Neural progenitor cell (in vitro differentiated cells): ENCODE data around the gene UNC5A. TPM values are rescaled to one million over a fixed set of nuclear protein-coding genes. Genes with fewer than 3 reads are reported as not detected.

Experiments
- DNase-seq: peaks from one replicate; pipeline ENCODE4 v3.0.0-alpha.2; 2016; ENCODE audit warnings: low spot score
- H2AFZ ChIP-seq: fragments of 200-600 bp; sonication (generic); replicated peaks from 2 replicates; pipeline ENCODE4 v1.6.1; 2016; ENCODE audit warnings: antibody characterized with exemption
- H3F3A ChIP-seq: fragments of 200-600 bp; sonication (generic); 2 replicates; pipeline ENCODE4 v1.6.1; 2016; ENCODE audit warnings: antibody characterized with exemption, low read depth
- H3K27ac ChIP-seq: fragments of 200-600 bp; sonication (generic); 2 replicates; pipeline ENCODE4 v1.5.1; 2016; ENCODE audit warnings: mild to moderate bottlenecking
- H3K27me3 ChIP-seq: fragments of 200-600 bp; sonication (generic); 2 replicates; pipeline ENCODE4 v1.6.1; 2016; ENCODE audit warnings: mild to moderate bottlenecking, moderate library complexity
- H3K36me3 ChIP-seq: fragments of 200-600 bp; sonication (generic); 2 replicates; pipeline ENCODE4 v1.5.1; 2016
- H3K4me1 ChIP-seq: fragments of 200-600 bp; sonication (generic); 2 replicates; pipeline ENCODE4 v1.6.1; 2016; ENCODE audit warnings: mixed run types
- H3K4me2 ChIP-seq: fragments of 200-600 bp; sonication (generic); 2 replicates; pipeline ENCODE4 v1.6.1; 2016
- H3K4me3 ChIP-seq: fragments of 200-600 bp; sonication (generic); 2 replicates; pipeline ENCODE4 v1.5.1; 2016
- H3K79me2 ChIP-seq: fragments of 200-600 bp; sonication (generic); 2 replicates; pipeline ENCODE4 v1.6.1; 2016; ENCODE audit warnings: low read depth
- H3K9ac ChIP-seq: fragments of 200-600 bp; sonication (generic); 2 replicates; pipeline ENCODE4 v1.6.1; 2016
- H3K9me3 ChIP-seq: fragments of 200-600 bp; sonication (generic); 2 replicates; pipeline ENCODE4 v1.5.1; 2016; ENCODE audit warnings: low read depth
- H4K20me1 ChIP-seq: fragments of 200-600 bp; sonication (generic); 2 replicates; pipeline ENCODE4 v1.6.1; 2016; ENCODE audit warnings: low read depth
- H3K27ac Mint-ChIP-seq: 3 replicates; pipeline ENCODE4 v1.8.0; 2021; ENCODE audit warnings: mixed read lengths
- H3K27me3 Mint-ChIP-seq: 2 replicates; pipeline ENCODE4 v1.8.0; 2022; ENCODE audit warnings: low read depth, mild to moderate bottlenecking, inconsistent platforms, moderate library complexity, mixed read lengths; ENCODE audit not compliant: insufficient read depth
- H3K36me3 Mint-ChIP-seq: 3 replicates; pipeline ENCODE4 v1.8.0; 2021; ENCODE audit warnings: mixed read lengths
- H3K4me1 Mint-ChIP-seq: 3 replicates; pipeline ENCODE4 v1.8.0; 2021; ENCODE audit warnings: mixed read lengths
- H3K4me3 Mint-ChIP-seq: 3 replicates; pipeline ENCODE4 v1.8.0; 2021; ENCODE audit warnings: mild to moderate bottlenecking, moderate library complexity, mixed read lengths
- H3K9me3 Mint-ChIP-seq: 3 replicates; pipeline ENCODE4 v1.8.0; 2020; ENCODE audit warnings: mixed read lengths
- EZH2 ChIP-seq: fragments of 200-600 bp; sonication (generic); IDR thresholded peaks from 2 replicates; pipeline ENCODE4 v1.6.1; 2017; ENCODE audit warnings: antibody characterized with exemption, mild to moderate bottlenecking, moderate library complexity
- EZH2phosphoT487 ChIP-seq: fragments of 200-600 bp; sonication (generic); IDR thresholded peaks from 2 replicates; pipeline ENCODE4 v1.6.1; 2017; ENCODE audit warnings: antibody characterized with exemption
- total RNA-seq: library from RNA; depleted of rRNA; stranded (reverse); fragments of >200 nt; gene quantifications from 2 replicates; pipeline ENCODE4 v1.2.3, GENCODE V29; 2015; ENCODE audit warnings: low replicate concordance
- TF ChIP-seq, protein P1 (sequence below): fragments of 200-600 bp; sonication (generic); IDR thresholded peaks from 2 replicates; pipeline ENCODE4 v1.5.1; 2017; ENCODE audit warnings: antibody characterized with exemption, mild to moderate bottlenecking

Gene UNC5A
- total RNA-seq, 1 donor from 2014 or later, result 1.2 TPM

DNA sequence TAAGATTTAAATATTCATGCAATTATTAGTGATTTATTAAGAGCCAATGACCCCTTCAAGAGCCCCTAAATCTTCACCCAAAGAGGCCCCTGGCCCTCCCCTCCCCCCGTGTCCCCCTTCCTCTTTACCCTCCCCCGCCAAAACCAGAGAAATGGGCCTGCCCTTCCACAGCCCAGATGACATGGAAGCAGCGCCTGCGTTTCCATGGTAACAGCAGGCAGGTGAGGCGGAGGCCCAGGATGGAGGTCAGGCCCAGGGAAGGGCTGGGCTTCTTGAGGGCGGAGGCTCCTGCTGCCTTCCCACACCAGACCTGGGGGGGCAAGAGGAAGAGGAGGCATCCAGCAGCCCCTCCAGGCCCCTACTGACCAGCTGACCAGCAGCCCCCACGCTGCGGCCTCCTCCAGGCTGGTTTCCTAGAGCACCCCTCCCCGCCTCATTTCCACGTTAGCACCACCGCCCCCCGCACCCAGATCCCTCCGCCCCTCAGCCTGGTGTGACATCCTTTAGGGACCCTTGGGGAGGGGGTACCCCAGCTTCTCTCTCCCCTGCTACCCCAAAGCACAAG lies 37.4 kb downstream of the UNC5A start:
- no peaks in the 10 kb centered on the region for H3K79me2 ChIP-seq
- no peaks in the 10 kb centered on the region for H3K36me3 Mint-ChIP-seq
- H3F3A ChIP-seq, result no peaks in the 10 kb centered on the region
- TF ChIP-seq, protein P1, sequence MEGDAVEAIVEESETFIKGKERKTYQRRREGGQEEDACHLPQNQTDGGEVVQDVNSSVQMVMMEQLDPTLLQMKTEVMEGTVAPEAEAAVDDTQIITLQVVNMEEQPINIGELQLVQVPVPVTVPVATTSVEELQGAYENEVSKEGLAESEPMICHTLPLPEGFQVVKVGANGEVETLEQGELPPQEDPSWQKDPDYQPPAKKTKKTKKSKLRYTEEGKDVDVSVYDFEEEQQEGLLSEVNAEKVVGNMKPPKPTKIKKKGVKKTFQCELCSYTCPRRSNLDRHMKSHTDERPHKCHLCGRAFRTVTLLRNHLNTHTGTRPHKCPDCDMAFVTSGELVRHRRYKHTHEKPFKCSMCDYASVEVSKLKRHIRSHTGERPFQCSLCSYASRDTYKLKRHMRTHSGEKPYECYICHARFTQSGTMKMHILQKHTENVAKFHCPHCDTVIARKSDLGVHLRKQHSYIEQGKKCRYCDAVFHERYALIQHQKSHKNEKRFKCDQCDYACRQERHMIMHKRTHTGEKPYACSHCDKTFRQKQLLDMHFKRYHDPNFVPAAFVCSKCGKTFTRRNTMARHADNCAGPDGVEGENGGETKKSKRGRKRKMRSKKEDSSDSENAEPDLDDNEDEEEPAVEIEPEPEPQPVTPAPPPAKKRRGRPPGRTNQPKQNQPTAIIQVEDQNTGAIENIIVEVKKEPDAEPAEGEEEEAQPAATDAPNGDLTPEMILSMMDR, result no peak
- TF ChIP-seq EZH2 (no peak), EZH2phosphoT487 (no peak)
- H3K4me3 ChIP-seq, result no peak overlapping the region
- peaks cover 16% of the 10 kb centered on the region for H3K27me3 Mint-ChIP-seq
- H3K4me1 ChIP-seq, result peaks cover 23% of the 10 kb centered on the region
- no peak overlapping the region for H3K27ac ChIP-seq
- H3K27ac Mint-ChIP-seq, result peak overlapping the region; percentile 46
- H3K4me2 ChIP-seq, result no peak overlapping the region
- no peak for DNase-seq
- no peak overlapping the region for H2AFZ ChIP-seq
- H3K27me3 ChIP-seq, result no peaks in the 10 kb centered on the region
- no peaks in the 10 kb centered on the region for H3K9me3 Mint-ChIP-seq
- H3K9me3 ChIP-seq, result no peaks in the 10 kb centered on the region
- no peak overlapping the region for H3K4me3 Mint-ChIP-seq
- H4K20me1 ChIP-seq, result no peaks in the 10 kb centered on the region
- H3K36me3 ChIP-seq, result no peaks in the 10 kb centered on the region
- no peak overlapping the region for H3K9ac ChIP-seq
- H3K4me1 Mint-ChIP-seq, result peaks cover 22% of the 10 kb centered on the region

DNA sequence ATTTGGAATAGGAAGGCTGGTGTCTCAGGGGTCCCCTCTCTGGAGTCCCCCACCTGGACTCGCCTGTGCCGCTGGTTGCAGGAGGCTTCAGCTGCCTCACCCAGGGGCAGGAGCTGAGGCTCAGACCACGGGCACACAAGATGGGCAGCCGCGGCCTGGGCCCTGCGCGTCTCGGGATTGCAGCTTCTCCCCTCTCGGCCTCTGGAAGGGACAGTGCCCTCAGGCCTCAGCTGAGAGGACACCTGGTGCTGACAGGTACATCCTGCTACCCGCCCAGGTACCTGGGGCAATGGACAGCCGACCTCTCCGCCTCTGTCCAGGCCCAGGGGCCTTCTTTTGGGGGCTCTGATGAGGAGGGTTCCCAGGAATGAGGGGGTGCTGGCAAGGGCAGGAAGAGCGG lies 38.3 kb downstream of the UNC5A start:
- no peaks in the 10 kb centered on the region for H3F3A ChIP-seq
- no peak for TF ChIP-seq EZH2
- TF ChIP-seq, protein P1, result no peak
- TF ChIP-seq EZH2phosphoT487, result no peak
- Mint-ChIP-seq H3K9me3 (no peaks in the 10 kb centered on the region), H3K27ac (no peak overlapping the region), H3K27me3 (peaks cover 16% of the 10 kb centered on the region), H3K4me1 (peaks cover 25% of the 10 kb centered on the region), H3K4me3 (no peak overlapping the region), H3K36me3 (no peaks in the 10 kb centered on the region)
- H3K4me1 ChIP-seq, result peaks cover 28% of the 10 kb centered on the region
- no peak overlapping the region for H3K4me3 ChIP-seq
- no peak overlapping the region for H2AFZ ChIP-seq
- H3K4me2 ChIP-seq, result no peak overlapping the region
- no peak overlapping the region for H3K9ac ChIP-seq
- no peak for DNase-seq
- H4K20me1 ChIP-seq, result no peaks in the 10 kb centered on the region
- no peak overlapping the region for H3K27ac ChIP-seq
- H3K9me3 ChIP-seq, result no peaks in the 10 kb centered on the region
- H3K27me3 ChIP-seq, result no peaks in the 10 kb centered on the region
- no peaks in the 10 kb centered on the region for H3K36me3 ChIP-seq
- no peaks in the 10 kb centered on the region for H3K79me2 ChIP-seq

DNA sequence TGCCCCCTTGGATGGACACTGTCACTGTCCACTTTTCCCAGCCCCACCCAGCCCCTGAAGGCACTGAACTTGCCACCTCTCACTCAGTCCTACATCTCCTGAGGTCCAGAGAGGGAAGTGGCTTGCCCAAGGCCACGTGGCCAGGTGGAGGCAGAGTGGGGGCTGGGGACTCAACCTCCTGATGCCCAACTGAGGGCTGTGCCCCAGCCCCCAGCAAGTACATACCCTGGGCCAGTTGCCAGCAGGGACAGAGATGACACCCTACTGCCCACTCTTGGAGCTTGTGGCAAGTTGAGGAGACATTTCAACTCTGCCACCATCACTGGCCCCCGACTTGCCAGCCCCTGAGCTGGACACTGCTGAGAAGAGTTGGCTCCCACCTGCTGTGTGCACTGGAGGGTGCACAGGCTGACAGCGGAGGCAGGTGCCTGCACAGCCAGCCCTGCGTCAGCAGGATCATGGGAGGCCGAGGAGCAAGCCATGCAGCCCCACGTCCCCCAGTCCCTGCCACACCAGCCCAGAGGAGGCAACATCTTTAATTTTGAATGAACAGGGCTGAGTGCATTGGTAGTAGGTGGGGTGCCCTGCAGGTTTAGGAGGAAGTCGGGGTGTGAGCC lies 39.4 kb downstream of the UNC5A start:
- no peak overlapping the region for H3K4me2 ChIP-seq
- H3K4me1 ChIP-seq, result peaks cover 18% of the 10 kb centered on the region
- H3K36me3 ChIP-seq, result no peaks in the 10 kb centered on the region
- H3K4me3 ChIP-seq, result no peak overlapping the region
- no peak overlapping the region for H3K27ac Mint-ChIP-seq
- no peak overlapping the region for H3K27ac ChIP-seq
- H3K27me3 Mint-ChIP-seq, result peaks cover 16% of the 10 kb centered on the region
- TF ChIP-seq EZH2phosphoT487 (no peak), EZH2 (no peak)
- TF ChIP-seq, protein P1, result no peak
- no peak for DNase-seq
- no peak overlapping the region for H2AFZ ChIP-seq
- H3K4me3 Mint-ChIP-seq, result no peak overlapping the region
- H3K36me3 Mint-ChIP-seq, result no peaks in the 10 kb centered on the region
- H3K9me3 Mint-ChIP-seq, result no peaks in the 10 kb centered on the region
- H3K79me2 ChIP-seq, result no peaks in the 10 kb centered on the region
- peaks cover 31% of the 10 kb centered on the region for H3K4me1 Mint-ChIP-seq
- no peaks in the 10 kb centered on the region for H4K20me1 ChIP-seq
- H3F3A ChIP-seq, result no peaks in the 10 kb centered on the region
- H3K27me3 ChIP-seq, result no peaks in the 10 kb centered on the region
- H3K9me3 ChIP-seq, result no peaks in the 10 kb centered on the region
- no peak overlapping the region for H3K9ac ChIP-seq
